CD4-positive, alpha-beta T cell treated with Interleukin-17A for 4 hours (primary cell): ENCODE measurements around the gene FAM171A2.

Experiments used
- DNase-seq: peaks from one replicate; pipeline ENCODE4 v3.0.0-alpha.2; 2020; ENCODE audit warnings: mixed read lengths

Gene FAM171A2

DNA sequence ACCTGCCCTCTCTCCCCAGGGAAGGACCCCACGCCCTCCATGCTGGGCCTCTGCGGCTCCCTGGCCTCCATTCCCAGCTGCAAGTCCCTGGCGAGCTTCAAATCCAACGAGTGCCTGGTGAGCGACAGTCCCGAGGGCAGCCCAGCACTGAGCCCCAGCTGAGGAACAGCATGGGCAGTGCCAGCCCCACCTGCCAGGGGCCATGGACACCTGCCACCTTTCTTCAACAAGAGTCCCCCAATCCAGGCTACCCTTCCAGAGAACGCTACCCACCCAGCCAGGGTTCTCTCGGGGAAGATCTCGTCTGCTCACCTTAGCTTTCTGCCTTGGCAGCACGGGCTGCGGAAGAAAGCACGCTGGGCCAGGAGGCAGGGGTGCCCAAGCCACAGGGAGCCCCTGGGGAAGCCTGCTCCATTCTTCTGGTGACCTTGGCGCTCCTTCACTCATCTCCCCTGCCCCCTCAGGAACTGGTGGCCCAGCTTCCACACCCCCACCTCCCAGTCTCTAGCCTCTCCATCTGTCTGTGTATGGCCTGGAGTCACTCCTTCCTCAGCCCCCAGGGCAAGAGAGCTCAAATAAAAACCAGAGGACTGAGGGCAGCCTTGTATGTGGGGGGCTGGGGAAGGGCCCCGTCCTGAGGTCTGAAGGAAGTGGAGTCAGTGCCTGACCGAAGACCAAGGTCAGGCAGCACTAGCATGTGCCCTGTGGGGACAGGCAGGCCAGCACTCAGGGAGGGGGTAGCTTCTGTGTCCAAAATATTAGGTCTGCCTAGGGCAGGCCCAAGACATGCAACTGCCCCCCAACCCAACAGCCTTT lies 45.4 kb downstream of the FAM171A2 start:
- DNase-seq, result no peak

DNA sequence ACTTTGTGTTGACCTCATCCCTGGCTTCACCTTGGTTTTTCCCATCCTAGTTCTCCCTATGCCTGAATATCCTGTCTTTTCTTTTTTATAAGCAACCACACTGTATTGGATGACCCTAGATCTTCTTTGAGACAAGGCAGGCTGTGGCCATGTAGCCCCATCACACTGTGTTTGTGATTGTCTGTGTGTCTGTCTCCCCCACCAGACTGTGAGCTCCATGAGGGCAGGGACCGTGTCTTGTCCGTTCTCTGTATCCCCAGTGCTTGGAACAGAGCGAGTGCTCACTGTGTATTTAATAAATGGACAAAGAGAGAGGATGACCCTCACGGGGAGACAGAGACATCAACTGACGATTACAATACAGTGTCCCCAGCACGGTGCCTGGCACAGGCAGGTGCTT lies 46.1 kb downstream of the FAM171A2 start:
- DNase-seq, result no peak

DNA sequence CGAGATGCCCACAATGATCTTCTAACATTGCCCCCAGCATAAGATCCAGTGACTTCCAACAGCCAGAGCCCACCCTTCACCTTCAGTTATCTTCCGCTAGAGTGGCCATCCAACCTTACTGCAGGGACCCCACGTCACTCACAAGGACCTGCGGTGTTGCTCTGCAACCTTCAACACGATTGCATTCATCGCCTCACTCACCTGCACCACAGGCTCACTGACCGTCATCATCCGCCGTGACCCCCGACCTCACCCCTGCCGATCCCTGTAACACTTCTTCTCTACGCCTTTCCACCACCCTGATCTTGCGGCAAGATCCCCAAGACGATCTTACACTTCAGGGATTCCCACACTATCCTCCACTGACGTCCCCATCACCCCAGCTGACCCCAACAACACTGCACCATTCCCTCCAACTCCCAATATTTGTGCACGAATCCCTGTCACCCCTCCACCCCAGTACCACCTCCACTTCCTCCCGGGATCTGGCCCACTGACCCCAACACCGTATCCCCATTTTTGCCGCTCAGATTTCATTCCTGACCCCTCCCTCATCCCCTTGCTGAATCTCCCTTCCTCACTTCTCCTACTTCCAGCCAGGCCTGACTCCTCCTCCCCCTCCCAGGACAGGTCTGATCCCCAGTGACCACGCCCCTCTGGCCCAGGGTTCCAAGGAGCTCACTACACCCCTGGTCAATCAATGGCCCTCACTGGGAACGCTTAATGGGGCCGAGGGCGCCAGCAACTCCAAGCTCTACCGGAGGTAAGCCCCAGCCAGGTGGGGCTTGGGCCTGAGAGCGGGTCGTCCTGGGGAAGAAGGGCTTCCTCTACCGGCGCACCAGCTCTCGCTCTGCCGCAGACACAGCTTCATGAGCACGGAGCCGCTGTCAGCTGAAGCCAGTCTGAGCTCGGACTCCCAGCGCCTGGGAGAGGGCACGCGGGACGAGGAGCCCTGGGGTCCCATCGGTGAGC lies 47.6 kb downstream of the FAM171A2 start:
- DNase-seq, result no peak

DNA sequence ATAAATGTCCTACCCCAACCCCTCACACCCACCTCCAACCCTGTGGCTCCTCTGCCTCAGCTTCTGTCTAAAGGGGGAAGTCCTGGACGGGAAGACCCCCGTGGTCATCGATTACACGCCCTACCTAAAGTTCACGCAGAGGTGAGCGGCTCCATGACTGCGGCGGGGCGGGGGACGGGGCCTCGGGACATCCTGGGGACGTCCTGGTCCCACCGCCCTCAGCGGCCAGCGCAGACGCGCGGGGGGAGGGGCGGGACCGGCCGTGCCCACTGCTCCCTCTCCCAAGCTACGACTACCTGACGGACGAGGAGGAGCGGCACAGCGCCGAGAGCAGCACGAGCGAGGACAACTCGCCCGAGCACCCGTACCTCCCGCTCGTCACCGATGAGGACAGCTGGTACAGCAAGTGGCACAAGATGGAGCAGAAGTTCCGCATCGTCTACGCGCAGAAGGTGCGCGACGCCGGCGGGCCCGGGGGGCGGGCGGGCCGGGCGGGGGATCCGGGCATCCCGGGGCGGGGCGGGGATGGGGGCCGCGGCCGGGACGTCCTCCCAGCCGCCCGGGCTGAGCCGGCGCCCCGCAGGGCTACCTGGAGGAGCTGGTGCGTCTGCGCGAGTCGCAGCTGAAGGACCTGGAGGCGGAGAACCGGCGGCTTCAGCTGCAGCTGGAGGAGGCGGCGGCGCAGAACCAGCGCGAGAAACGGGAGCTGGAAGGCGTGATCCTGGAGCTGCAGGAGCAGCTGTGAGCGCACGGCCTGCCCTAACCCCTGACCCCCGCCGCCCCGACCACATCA lies 48.6 kb downstream of the FAM171A2 start:
- DNase-seq, result peak; percentile 42

DNA sequence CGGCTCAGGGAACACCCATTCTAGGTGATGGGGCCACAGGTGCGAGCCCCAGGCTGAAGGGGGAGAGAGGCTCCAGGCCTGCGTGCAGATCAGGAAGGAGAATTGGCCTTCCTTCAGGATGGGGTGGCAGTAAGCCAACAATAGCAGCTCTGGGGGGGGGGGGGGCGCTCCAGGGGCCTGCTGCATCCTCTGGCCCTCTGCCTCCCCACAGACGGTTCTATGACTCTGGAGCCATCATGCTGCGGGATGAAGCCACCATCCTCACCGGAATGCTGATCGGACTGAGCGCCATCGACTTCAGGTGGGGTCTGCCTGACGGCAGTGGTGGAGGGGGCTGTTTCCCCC lies 49.2 kb downstream of the FAM171A2 start:
- no peak for DNase-seq

DNA sequence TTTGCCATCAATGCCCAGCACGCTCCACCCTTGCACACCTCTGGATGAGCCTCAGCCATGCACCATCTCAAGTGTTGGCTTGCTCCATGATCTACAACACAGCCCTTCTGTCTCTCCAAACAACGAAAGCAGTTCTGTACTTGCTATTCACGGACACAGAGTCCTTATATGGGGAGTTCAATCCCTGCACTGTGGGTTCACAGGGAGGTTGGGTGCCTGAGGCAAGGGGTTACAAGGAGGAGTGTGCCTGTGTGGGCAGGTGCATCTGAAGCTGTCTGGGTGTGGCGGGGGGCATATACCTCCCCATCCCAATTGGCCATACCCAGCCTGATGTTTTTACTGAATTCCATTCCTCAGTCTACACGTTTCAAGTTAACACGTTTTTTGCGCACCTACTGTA lies 49.6 kb downstream of the FAM171A2 start:
- no peak for DNase-seq

DNA sequence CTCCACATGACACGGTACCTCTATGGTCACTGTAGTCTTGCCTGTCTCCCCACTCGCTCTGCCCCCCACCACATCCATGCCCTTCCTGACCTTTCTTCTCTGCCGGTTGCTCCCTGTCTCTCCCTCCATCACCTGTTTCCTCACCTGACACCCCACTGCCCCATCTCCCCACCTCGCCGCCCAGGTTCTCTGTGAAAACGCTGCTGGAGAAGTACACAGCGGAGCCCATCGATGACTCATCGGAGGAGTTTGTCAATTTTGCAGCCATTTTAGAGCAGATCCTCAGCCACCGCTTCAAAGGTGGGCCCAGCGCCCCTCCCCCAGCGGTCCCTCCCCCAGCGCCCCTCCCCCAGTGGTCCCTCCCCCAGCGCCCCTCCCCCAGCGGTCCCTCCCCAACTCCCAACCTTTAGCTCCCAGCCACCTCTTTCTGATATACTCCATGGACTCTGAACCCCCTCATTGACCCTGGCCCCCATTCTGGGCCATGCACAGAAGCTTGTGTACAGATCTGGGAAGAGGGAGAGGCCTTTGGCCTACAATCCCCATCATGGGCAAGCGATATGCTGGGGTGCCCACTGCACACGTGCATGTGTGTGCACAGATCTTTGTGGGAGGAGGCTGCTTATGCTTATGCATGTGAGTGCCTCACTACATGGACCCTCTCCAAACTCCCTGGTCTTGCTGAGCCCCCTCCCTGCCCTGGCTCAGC lies 51.1 kb downstream of the FAM171A2 start:
- DNase-seq, result no peak

DNA sequence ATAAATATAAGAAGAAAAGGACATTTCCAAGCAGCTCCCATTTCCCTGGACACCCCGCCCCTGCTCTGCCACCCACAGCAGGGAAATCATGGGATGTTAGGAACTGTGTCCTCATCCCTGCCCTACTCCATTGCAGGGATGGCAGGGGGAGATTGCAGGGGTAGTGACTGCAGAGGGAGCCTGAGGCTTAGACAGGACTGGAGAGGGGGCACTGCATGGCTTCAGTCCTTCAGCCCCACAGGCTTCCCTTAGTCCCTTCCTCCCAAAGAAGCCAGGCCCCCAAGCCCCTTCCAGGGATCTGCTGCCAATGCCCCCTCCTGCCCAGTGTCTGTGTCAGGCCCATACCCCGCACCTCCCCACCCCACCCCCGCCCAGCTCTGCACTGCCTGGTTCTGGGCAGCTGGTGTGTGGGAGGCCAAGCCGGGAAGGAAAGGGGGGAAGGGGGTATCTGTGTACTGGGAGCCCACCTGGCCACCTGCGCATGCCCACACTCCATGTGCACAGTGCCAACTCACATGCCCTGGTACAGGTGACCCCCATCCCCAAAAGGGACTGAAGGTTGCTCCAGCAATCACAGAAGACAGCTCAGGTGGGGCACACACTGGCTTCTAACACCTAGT lies 52.0 kb downstream of the FAM171A2 start:
- no peak for DNase-seq

DNA sequence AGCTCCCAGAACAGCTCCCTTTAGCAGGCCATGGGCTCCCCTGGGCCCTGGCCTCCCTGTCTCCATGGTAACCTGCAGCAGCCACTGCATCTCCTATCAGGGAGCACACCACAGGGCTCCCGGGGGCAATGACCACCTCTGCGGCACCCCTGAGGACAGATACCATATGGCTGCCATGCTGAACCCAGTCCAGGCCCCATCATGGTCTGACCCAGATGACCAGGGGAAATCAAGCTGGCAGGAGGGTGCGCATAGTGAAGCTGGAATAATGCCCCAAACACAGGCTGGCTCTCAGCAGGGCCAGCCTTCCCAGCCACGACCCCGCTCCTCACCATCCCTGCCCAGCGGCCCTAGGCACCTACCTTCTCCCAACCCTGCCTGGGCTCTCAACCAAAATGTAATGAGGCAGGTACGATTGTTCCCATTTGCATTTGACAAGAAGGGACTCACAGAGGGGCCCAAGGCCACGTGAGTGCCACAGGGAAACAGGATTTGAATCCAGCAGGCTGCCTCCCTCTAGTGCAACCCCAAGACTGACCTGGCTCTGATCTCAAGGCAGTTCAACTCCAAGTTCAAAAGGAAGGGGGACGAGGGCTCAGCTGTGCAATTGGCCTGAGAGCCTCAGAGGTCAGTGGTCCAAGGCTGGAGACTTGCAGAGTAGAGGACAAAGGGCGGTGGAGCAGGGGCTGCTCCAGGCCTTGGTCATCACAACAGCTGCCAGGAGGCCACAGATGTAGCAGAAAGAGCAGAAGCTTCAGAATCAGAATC lies 52.9 kb downstream of the FAM171A2 start:
- no peak for DNase-seq

DNA sequence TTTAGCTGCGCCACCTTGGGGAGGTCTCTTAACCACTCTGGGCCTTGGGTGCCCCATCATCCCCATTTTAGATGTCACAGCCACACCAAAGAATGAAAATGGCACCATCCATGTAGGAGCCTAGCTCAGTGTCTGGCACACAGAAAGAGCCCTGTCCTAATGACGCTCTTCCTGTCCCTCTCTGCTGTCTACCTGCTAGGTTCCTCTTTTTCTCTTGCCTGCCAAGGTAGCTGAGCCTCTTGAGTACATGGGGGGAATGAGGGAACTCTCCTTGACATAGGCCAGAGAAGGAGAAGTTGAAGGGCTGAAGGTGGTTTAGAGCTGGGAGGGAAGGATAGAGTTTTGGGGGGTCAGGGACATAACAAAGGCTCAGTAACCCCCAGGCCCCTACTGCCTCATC lies 53.5 kb downstream of the FAM171A2 start:
- DNase-seq, result no peak

DNA sequence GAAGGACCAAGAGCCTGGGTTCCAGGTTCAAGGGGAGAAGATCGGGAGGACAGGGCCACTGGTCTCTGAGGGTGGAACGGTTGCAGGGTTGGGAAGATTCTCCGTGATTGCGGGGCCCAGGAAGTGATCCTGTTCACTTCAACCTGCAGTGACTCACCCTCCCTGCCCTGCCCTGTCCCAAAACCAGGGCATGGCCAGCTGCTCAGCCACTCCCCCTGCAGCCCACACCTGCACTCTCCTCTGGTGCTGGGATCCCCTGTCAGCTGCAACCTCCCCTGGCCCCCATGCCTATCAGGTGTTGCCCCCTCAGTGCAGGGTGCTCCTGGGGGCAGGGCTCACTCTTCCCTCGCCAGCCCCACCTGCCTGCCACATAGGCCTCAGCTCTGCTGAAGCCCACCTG lies 54.2 kb downstream of the FAM171A2 start:
- no peak for DNase-seq

DNA sequence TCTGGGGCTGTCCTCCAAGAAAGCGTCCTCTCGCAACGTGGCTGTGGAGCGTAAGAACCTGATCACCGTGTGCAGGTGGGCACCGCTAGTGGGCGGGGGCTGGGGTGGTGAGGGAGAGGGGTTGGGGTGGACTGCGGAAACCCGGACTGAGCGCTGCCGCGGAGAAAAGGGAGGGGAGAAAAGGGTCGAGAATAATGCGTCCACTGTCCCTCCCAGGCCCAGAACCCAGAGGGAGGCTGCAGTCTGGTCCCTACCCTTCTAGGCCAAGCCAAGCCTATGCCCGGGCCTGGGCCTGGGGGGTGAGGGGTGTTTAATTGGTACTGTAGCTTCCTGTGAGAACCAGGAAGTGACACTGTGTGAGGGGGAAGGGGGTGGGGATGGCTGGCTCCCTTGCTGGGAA lies 54.8 kb downstream of the FAM171A2 start:
- no peak for DNase-seq

DNA sequence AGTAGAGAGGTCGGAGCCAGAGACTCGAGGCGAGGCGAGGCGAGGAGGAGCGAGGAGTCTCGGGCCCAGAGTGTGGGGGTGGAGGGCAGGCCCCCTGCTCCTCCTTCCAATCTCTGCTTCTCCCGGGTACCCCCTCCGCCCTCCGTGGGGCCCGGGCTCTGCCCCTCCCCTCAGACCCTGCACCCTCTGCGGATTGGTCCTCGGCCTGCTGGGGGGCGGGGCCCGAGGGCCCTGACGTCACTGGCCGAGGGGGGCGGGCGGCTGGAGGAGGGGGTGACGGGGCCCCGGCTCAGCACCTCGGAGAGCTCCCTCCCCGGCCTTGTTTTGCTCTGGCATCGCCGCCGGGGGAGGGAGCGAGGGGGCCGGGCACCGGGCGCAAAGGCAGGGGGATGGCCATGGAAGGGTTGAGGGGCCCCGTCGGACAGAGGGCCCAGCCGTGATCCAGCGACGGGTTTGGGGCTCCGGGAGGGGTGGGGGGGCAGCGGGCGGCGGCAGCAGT lies 55.3 kb downstream of the FAM171A2 start, which contains the start of gene RUNDC3A:
TSS of gene RUNDC3A (plus strand) at position 282 of the 499 bp plus-strand sequence. CDS start 232 bp downstream, outside the sequence.
- peak; percentile 90 for DNase-seq

DNA sequence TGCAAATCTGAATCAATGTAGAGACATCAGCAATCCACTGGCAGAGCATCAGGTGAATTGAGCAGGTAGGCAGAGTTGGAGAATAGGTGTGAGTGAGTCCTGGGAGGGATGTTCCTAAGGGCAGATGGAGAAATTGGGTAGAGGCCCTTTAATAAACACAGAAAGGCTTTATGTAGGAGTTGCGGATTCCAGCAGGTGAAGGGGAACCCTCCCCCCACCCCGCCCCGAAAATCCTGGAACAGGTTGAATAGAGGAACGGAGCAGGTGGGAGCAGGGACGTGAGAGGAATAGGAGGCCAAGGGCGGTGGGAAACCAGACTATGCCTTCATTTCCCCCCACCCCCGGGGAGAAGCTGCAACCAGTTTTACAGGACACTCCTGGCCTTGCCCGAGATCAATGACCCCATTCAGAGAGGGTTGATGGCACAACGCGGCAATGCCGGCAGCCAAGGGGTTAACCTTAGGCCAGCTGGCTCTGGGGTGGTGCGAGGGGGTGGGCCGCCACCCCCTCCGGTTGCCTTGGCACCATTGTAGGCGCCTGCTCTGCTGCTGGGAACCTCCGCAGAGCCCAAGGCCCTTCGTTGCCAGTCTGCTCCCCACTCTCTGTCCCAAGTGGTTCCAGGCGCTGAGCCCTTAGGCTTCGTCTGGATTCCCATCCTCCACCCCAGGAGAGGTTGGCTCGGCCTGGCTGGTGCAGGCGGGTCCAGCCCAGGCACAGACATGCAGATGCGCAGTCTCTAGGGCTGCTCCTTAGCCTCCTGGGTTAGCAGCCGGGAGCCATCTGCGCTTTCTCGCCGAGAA lies 56.1 kb downstream of the FAM171A2 start:
- DNase-seq, result no peak

DNA sequence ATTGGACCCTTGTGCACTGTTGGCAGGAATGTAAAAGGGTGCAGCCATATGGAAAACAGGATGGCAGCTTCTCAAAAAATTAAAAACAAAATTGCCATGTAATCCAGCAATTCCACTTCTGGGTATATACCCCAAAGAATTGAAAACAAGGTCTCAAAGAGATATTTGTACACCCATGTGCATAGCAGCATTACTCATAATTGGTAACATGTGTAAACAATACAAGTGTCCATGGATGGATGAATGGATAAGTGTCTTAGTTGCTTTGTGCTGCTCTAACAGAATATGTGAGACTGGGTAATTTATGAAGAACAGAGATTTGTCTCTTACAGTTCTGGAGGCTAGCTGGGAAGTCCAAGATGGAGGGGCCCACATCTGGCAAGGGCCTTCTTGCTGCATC lies 59.0 kb downstream of the FAM171A2 start:
- DNase-seq, result no peak
